Measurements from ENCODE around the gene QRSL1. TPM values are rescaled to one million over a fixed set of nuclear protein-coding genes. Genes with fewer than 3 reads are reported as not detected.

The QRSL1 gene
- total and polyA plus RNA-seq, 2 experiments from 2014 or later: 18.4 to 19.3 TPM

DNA sequence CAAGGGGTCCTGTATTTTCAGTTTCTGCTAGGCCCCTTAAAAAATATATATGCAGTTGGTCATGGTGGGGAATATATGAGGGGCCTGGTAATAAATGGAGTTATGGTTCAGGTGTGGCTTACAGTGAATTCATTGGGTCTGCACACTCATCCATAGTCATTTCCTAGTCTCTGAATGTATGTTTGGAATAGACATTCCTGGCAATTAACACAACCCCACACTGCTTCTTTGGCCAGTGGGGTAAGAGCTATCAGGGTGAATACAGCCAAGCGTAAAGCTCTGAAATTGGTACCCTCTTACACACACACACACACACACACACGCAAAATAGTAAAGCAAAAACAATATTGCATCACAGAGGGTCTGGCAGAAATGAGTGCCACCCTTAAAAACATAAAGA lies 56.5 kb downstream of the QRSL1 start (continued):
- TF ChIP-seq, protein P1, sequence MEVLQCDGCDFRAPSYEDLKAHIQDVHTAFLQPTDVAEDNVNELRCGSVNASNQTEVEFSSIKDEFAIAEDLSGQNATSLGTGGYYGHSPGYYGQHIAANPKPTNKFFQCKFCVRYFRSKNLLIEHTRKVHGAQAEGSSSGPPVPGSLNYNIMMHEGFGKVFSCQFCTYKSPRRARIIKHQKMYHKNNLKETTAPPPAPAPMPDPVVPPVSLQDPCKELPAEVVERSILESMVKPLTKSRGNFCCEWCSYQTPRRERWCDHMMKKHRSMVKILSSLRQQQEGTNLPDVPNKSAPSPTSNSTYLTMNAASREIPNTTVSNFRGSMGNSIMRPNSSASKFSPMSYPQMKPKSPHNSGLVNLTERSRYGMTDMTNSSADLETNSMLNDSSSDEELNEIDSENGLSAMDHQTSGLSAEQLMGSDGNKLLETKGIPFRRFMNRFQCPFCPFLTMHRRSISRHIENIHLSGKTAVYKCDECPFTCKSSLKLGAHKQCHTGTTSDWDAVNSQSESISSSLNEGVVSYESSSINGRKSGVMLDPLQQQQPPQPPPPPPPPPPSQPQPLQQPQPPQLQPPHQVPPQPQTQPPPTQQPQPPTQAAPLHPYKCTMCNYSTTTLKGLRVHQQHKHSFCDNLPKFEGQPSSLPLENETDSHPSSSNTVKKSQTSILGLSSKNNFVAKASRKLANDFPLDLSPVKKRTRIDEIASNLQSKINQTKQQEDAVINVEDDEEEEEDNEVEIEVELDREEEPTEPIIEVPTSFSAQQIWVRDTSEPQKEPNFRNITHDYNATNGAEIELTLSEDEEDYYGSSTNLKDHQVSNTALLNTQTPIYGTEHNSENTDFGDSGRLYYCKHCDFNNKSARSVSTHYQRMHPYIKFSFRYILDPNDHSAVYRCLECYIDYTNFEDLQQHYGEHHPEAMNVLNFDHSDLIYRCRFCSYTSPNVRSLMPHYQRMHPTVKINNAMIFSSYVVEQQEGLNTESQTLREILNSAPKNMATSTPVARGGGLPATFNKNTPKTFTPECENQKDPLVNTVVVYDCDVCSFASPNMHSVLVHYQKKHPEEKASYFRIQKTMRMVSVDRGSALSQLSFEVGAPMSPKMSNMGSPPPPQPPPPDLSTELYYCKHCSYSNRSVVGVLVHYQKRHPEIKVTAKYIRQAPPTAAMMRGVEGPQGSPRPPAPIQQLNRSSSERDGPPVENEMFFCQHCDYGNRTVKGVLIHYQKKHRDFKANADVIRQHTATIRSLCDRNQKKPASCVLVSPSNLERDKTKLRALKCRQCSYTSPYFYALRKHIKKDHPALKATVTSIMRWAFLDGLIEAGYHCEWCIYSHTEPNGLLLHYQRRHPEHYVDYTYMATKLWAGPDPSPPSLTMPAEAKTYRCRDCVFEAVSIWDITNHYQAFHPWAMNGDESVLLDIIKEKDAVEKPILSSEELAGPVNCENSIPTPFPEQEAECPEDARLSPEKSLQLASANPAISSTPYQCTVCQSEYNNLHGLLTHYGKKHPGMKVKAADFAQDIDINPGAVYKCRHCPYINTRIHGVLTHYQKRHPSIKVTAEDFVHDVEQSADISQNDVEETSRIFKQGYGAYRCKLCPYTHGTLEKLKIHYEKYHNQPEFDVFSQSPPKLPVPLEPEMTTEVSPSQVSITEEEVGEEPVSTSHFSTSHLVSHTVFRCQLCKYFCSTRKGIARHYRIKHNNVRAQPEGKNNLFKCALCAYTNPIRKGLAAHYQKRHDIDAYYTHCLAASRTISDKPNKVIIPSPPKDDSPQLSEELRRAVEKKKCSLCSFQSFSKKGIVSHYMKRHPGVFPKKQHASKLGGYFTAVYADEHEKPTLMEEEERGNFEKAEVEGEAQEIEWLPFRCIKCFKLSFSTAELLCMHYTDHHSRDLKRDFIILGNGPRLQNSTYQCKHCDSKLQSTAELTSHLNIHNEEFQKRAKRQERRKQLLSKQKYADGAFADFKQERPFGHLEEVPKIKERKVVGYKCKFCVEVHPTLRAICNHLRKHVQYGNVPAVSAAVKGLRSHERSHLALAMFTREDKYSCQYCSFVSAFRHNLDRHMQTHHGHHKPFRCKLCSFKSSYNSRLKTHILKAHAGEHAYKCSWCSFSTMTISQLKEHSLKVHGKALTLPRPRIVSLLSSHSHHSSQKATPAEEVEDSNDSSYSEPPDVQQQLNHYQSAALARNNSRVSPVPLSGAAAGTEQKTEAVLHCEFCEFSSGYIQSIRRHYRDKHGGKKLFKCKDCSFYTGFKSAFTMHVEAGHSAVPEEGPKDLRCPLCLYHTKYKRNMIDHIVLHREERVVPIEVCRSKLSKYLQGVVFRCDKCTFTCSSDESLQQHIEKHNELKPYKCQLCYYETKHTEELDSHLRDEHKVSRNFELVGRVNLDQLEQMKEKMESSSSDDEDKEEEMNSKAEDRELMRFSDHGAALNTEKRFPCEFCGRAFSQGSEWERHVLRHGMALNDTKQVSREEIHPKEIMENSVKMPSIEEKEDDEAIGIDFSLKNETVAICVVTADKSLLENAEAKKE (CRISPR knock-in tag; IDR thresholded peaks at IDR 0.05): no peak
- no peak for TF ChIP-seq NANOG (IDR thresholded peaks at IDR 0.05; ENCODE audit: borderline replicate concordance)

DNA sequence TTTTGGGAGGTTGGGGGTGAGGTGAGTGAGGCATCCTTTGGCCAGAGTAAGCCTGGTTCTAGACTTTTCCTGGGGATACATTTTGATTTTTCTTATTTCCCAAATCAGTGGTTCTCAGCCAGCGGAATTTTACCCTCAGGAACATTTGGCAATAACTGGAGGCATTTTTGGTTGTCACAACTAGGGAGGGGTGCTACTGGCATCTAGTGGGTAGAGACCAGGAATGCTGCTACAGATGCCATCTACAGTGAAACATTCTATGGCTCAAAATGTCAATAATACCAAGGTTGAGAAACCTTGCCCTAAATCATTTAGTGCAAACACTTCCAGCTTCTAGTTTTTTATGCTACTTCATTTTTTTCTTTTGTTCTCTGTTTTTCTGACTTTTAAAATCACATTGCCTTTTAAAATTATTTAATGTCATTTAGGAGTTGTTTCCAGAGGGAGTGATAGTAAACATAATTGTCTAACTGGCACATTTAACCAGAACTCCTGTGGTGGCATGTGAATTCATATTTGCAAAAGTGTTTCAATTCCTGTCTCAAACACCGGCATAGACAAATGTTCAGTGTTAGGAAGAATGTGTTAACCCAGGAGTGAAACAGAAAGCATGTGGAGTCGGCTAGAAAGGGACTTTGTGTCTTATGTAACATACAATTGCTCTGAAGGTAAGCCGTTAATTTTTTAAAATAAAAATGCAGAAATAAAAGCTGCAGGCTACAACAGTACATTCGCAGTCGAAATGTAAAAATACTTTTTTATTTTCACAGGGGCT lies 59.0 kb downstream of the QRSL1 start:
- Mint-ChIP-seq H3K36me3 (ENCODE audit: low read depth) (no peaks in the 10 kb centered on the region), H3K4me1 (peaks cover 33% of the 10 kb centered on the region), H3K27ac (no peak overlapping the region), H3K27me3 (ENCODE audit: insufficient read depth, low read depth, poor library complexity) (no peaks in the 10 kb centered on the region), H3K9me3 (no peaks in the 10 kb centered on the region), H3K4me3 (no peak overlapping the region)
- ATAC-seq (no peak), DNase-seq (ENCODE audit: low spot score) (no peak)
- Histone ChIP-seq H3K9me2 (ENCODE audit: insufficient read depth) (peaks cover 2% of the 10 kb centered on the region; the same call in 1 of the 2 replicates), H3K4me2 (no peak overlapping the region), H2AFZ (peak overlapping the region; percentile 16), H3K4me3 (no peak overlapping the region), H3K36me3 (ENCODE audit: insufficient read depth) (no peaks in the 10 kb centered on the region), H3K27ac (ENCODE audit: low read depth) (no peak overlapping the region), H3F3A (replicated peaks; ENCODE audit: low read depth) (no peaks in the 10 kb centered on the region), H3K4me1 (ENCODE audit: insufficient read depth) (peaks cover 32% of the 10 kb centered on the region), H3K27me3 (ENCODE audit: insufficient read depth) (no peaks in the 10 kb centered on the region), H3K79me2 (replicated peaks; ENCODE audit: insufficient read depth) (no peaks in the 10 kb centered on the region), H4K20me1 (replicated peaks; ENCODE audit: insufficient read depth) (no peaks in the 10 kb centered on the region)
- TF ChIP-seq, protein P2, sequence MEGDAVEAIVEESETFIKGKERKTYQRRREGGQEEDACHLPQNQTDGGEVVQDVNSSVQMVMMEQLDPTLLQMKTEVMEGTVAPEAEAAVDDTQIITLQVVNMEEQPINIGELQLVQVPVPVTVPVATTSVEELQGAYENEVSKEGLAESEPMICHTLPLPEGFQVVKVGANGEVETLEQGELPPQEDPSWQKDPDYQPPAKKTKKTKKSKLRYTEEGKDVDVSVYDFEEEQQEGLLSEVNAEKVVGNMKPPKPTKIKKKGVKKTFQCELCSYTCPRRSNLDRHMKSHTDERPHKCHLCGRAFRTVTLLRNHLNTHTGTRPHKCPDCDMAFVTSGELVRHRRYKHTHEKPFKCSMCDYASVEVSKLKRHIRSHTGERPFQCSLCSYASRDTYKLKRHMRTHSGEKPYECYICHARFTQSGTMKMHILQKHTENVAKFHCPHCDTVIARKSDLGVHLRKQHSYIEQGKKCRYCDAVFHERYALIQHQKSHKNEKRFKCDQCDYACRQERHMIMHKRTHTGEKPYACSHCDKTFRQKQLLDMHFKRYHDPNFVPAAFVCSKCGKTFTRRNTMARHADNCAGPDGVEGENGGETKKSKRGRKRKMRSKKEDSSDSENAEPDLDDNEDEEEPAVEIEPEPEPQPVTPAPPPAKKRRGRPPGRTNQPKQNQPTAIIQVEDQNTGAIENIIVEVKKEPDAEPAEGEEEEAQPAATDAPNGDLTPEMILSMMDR (conservative IDR thresholded peaks at IDR 0.05; ENCODE audit: low read depth in 2 of 2): peak in 1 of 2 experiments; percentile 42; a peak in 2 of 4 replicates
- no peak for TF ChIP-seq EZH2 (IDR thresholded peaks at IDR 0.05; ENCODE audit: low read depth, unreplicated experiment)
